NCI-H446 treated with DMSO at 0.1 percent for 48 hours (cell line): ENCODE results near the gene RNF175.

Source experiments
- DNase-seq: peaks from one replicate; lab custom pipeline; 2025; lab: John Stamatoyannopoulos, UW

RNF175 gene

GRCh38 chr4:153785910-153786721 is 26.3 kb upstream of the RNF175 start:
- DNase-seq, result no peak

GRCh38 chr4:153784166-153784699 is 24.4 kb upstream of the RNF175 start:
- DNase-seq, result no peak

GRCh38 chr4:153782581-153782980 is 22.8 kb upstream of the RNF175 start:
- DNase-seq, result no peak

- DNase-seq, result no peak
Observed at GRCh38 chr4:153781717-153782416, 22.0 kb upstream of the RNF175 start.

GRCh38 chr4:153781280-153781679 is 21.5 kb upstream of the RNF175 start:
- no peak for DNase-seq

- no peak for DNase-seq
Observed at GRCh38 chr4:153780876-153781275, 21.1 kb upstream of the RNF175 start.

GRCh38 chr4:153780221-153780620 is 20.4 kb upstream of the RNF175 start:
- no peak for DNase-seq

- DNase-seq, result no peak
Observed at GRCh38 chr4:153778383-153778782, 18.6 kb upstream of the RNF175 start.

- no peak for DNase-seq
Observed at GRCh38 chr4:153777421-153777820, 17.6 kb upstream of the RNF175 start.

GRCh38 chr4:153776601-153777000 is 16.8 kb upstream of the RNF175 start:
- DNase-seq, result no peak

GRCh38 chr4:153773236-153773690 is 13.4 kb upstream of the RNF175 start:
- DNase-seq, result no peak

GRCh38 chr4:153771046-153771445 is 11.2 kb upstream of the RNF175 start:
- DNase-seq, result no peak

GRCh38 chr4:153766758-153767157 is 6.9 kb upstream of the RNF175 start:
- DNase-seq, result no peak

- DNase-seq, result no peak
Observed at GRCh38 chr4:153765894-153766293, 6.1 kb upstream of the RNF175 start.

- no peak for DNase-seq
Observed at GRCh38 chr4:153764601-153765368, 5.0 kb upstream of the RNF175 start.

GRCh38 chr4:153763404-153763803 is 3.6 kb upstream of the RNF175 start:
- DNase-seq, result no peak

GRCh38 chr4:153758688-153759406 is 977 bp downstream of the RNF175 start:
- DNase-seq, result no peak

GRCh38 chr4:153758136-153758535 is 1.7 kb downstream of the RNF175 start:
- DNase-seq, result no peak

- no peak for DNase-seq
Observed at GRCh38 chr4:153757407-153757806, 2.4 kb downstream of the RNF175 start.

GRCh38 chr4:153755186-153755585 is 4.6 kb downstream of the RNF175 start:
- no peak for DNase-seq

GRCh38 chr4:153750197-153750817 is 9.5 kb downstream of the RNF175 start:
- DNase-seq, result peak; percentile 41
